Measurements from ENCODE around the gene PORCN. TPM values are rescaled to one million over a fixed set of nuclear protein-coding genes. Genes with fewer than 3 reads are reported as not detected.
"Not testable (repeated sequence)": the region's sequence is repeated elsewhere in the genome, so short reads cannot be mapped to it uniquely, and the experiment has no call there.

Gene PORCN
- total and polyA plus RNA-seq, 7 donors, result 1.2 to 13.3 (median 12.2) TPM

GRCh38 chrX:48521353-48522243, 12.8 kb downstream of the PORCN start, which contains the start of gene EBP:
Gene EBP (plus strand): TSS chrX:48521808. CDS start chrX:48523772, 1,964 bp downstream.
- WGBS, 2 donors, result 0% methylated on average over 66 of the region's 66 CpGs
- DNase-seq, result peak; percentile 93

GRCh38 chrX:48522291-48522690, 13.5 kb downstream of the PORCN start:
- 1 to 6% methylated on average over 10 of the region's 10 CpGs for WGBS, 2 donors
- Histone ChIP-seq H3K4me3 (peak overlapping the region; percentile 41 to 60 (median 58)), H3K27me3 (no peaks in the 10 kb centered on the region), H3K27ac (peak overlapping the region; percentile 77 to 84 (median 82)), H3K4me1 (no peaks in the 10 kb centered on the region), H3K36me3 (peaks cover 0 to 5% (median 0%) of the 10 kb centered on the region in 4 donors), H3K9me3 (no peaks in the 10 kb centered on the region)
- intact Hi-C loops (cut with DNase I), result no loop called here
- TF ChIP-seq POLR2AphosphoS5 (IDR thresholded peaks at IDR 0.05) (no peak), EP300 (IDR thresholded peaks at IDR 0.05) (no peak), POLR2A (IDR thresholded peaks at IDR 0.05) (no peak)
- TF ChIP-seq, protein P1, sequence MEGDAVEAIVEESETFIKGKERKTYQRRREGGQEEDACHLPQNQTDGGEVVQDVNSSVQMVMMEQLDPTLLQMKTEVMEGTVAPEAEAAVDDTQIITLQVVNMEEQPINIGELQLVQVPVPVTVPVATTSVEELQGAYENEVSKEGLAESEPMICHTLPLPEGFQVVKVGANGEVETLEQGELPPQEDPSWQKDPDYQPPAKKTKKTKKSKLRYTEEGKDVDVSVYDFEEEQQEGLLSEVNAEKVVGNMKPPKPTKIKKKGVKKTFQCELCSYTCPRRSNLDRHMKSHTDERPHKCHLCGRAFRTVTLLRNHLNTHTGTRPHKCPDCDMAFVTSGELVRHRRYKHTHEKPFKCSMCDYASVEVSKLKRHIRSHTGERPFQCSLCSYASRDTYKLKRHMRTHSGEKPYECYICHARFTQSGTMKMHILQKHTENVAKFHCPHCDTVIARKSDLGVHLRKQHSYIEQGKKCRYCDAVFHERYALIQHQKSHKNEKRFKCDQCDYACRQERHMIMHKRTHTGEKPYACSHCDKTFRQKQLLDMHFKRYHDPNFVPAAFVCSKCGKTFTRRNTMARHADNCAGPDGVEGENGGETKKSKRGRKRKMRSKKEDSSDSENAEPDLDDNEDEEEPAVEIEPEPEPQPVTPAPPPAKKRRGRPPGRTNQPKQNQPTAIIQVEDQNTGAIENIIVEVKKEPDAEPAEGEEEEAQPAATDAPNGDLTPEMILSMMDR (IDR thresholded peaks at IDR 0.05), result no peak
- peak; percentile 15 for DNase-seq

More at GRCh38 chrX:48521353-48522243, 12.8 kb downstream of the PORCN start, which contains the start of gene EBP:
- Histone ChIP-seq H3K27me3 (no peaks in the 10 kb centered on the region), H3K4me3 (peak within 1 kb of the TSS; percentile 41 to 60 (median 58)), H3K27ac (peak within 1 kb of the TSS; percentile 77 to 84 (median 82)), H3K36me3 (no peaks in the 10 kb centered on the region), H3K9me3 (no peaks in the 10 kb centered on the region), H3K4me1 (no peaks in the 10 kb centered on the region)
- TF ChIP-seq POLR2A (IDR thresholded peaks at IDR 0.05), result peak in 1 of 2 donors; percentile 55
- no peak for TF ChIP-seq EP300 (IDR thresholded peaks at IDR 0.05)
- peak; percentile 46 to 74 (median 62) for TF ChIP-seq POLR2AphosphoS5 (IDR thresholded peaks at IDR 0.05)
- TF ChIP-seq, protein P1 (IDR thresholded peaks at IDR 0.05), result no peak
- intact Hi-C loops (cut with DNase I), result no loop called here

DNA sequence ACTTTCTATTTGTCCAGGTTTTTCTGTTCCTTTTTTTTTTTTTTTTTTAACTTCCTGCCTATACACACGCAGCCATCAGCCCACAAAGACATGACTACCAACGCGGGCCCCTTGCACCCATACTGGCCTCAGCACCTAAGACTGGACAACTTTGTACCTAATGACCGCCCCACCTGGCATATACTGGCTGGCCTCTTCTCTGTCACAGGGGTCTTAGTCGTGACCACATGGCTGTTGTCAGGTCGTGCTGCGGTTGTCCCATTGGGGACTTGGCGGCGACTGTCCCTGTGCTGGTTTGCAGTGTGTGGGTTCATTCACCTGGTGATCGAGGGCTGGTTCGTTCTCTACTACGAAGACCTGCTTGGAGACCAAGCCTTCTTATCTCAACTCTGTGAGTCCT, 14.9 kb downstream of the PORCN start:
- intact Hi-C loops (cut with DNase I), result no loop called here
- WGBS, 2 donors, result 82 to 88% methylated on average over 12 of the region's 12 CpGs

GRCh38 chrX:48525853-48526252, 17.1 kb downstream of the PORCN start:
- H3K27me3 ChIP-seq; intact Hi-C loops (cut with DNase I); H3K4me3 ChIP-seq; H3K4me1 ChIP-seq; H3K9me3 ChIP-seq; DNase-seq; H3K27ac ChIP-seq: not testable (repeated sequence)
- peaks cover 0 to 13% (median 0%) of the 10 kb centered on the region in 4 donors for H3K36me3 ChIP-seq
- WGBS, 2 donors, result 92 to 93% methylated on average over 8 of the region's 8 CpGs

More for the DNA sequence above, 14.9 kb downstream of the PORCN start:
- H3K36me3 ChIP-seq, result peaks cover 0 to 13% (median 0%) of the 10 kb centered on the region in 4 donors
- no peak overlapping the region for H3K27ac ChIP-seq
- H3K27me3 ChIP-seq, result no peaks in the 10 kb centered on the region
- no peaks in the 10 kb centered on the region for H3K9me3 ChIP-seq
- DNase-seq, result peak; percentile 54
- H3K4me3 ChIP-seq, result no peak overlapping the region
- H3K4me1 ChIP-seq, result no peaks in the 10 kb centered on the region
- TF ChIP-seq EP300 (IDR thresholded peaks at IDR 0.05), result no peak
- no peak for TF ChIP-seq POLR2AphosphoS5 (IDR thresholded peaks at IDR 0.05)
- no peak for TF ChIP-seq POLR2A (IDR thresholded peaks at IDR 0.05)

DNA sequence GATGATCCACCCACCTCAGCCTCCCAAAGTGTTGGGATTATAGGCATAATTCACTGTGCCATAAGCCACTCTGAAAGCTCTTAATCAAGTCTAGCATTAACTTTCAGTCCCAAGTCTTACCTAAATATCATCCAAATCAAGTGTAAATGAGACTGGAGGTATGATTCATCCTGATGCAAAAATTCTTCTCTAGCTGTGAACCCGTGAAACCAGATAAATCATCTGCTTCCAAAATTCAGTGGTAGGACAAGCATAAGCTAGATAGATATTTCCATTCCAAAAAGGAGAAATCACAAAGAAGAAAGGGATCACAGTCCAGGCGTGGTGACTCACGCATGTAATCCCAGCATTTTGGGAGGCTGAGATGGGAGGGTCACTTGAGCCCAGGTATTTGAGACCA, 21.9 kb downstream of the PORCN start:
- no peak overlapping the region for H3K27ac ChIP-seq
- intact Hi-C loops (cut with DNase I), result no loop called here

More for the DNA sequence above, 21.9 kb downstream of the PORCN start:
- peak; percentile 4 for DNase-seq
- no peak overlapping the region for H3K4me3 ChIP-seq
- H3K4me1 ChIP-seq, result no peaks in the 10 kb centered on the region
- H3K9me3 ChIP-seq, result no peaks in the 10 kb centered on the region
- WGBS, 2 donors, result 97% methylated on average over 3 of the region's 3 CpGs
- H3K27me3 ChIP-seq, result no peaks in the 10 kb centered on the region
- TF ChIP-seq POLR2AphosphoS5 (IDR thresholded peaks at IDR 0.05) (no peak), EP300 (IDR thresholded peaks at IDR 0.05) (no peak), POLR2A (IDR thresholded peaks at IDR 0.05) (no peak)
- TF ChIP-seq, protein P1 (IDR thresholded peaks at IDR 0.05), result no peak
- H3K36me3 ChIP-seq, result peaks cover 0 to 13% (median 0%) of the 10 kb centered on the region in 4 donors

Measured in sigmoid colon (tissue), 7 donors.